ENCODE data around the gene UGT1A4. TPM values are rescaled to one million over a fixed set of nuclear protein-coding genes. Genes with fewer than 3 reads are reported as not detected.
"Not testable (repeated sequence)": the region's sequence is repeated elsewhere in the genome, so short reads cannot be mapped to it uniquely, and the experiment has no call there.

Gene UGT1A4
- total and polyA plus RNA-seq, 2 experiments from 2014 or later: not detected

- Histone ChIP-seq H3K27ac (no peak overlapping the region), H3K4me3 (no peak overlapping the region), H3K36me3 (no peaks in the 10 kb centered on the region), H3K4me1 (ENCODE audit: low read depth) (peaks cover 3% of the 10 kb centered on the region), H3K27me3 (no peaks in the 10 kb centered on the region), H3K9me3 (ENCODE audit: low read depth) (no peaks in the 10 kb centered on the region)
- DNase-seq (ENCODE audit: low read depth in 1 of 2, low spot score in 1 of 2): peak in 1 of 2 donors; percentile 97
- TF ChIP-seq CTCF (IDR thresholded peaks at IDR 0.05; ENCODE audit: low read depth, low read length): no peak
These were observed 18.4 kb upstream of the UGT1A4 start for GRCh38 chr2:233700028-233700635.

GRCh38 chr2:233700842-233701241 lies 17.7 kb upstream of the UGT1A4 start:
- not testable (repeated sequence) for DNase-seq (ENCODE audit: low read depth in 1 of 2, low spot score in 1 of 2); H3K4me1 ChIP-seq (ENCODE audit: low read depth); H3K27me3 ChIP-seq; H3K4me3 ChIP-seq; H3K36me3 ChIP-seq; H3K9me3 ChIP-seq (ENCODE audit: low read depth); H3K27ac ChIP-seq

GRCh38 chr2:233702238-233702637 lies 16.3 kb upstream of the UGT1A4 start:
- TF ChIP-seq CTCF (IDR thresholded peaks at IDR 0.05; ENCODE audit: low read depth, low read length): no peak
- Histone ChIP-seq H3K4me3 (no peak overlapping the region), H3K9me3 (ENCODE audit: low read depth) (no peaks in the 10 kb centered on the region), H3K27ac (no peak overlapping the region), H3K27me3 (peaks cover 8% of the 10 kb centered on the region), H3K36me3 (no peaks in the 10 kb centered on the region), H3K4me1 (ENCODE audit: low read depth) (peaks cover 3% of the 10 kb centered on the region)
- DNase-seq (ENCODE audit: low read depth in 1 of 2, low spot score in 1 of 2): no peak

- peaks cover 8% of the 10 kb centered on the region for H3K27me3 ChIP-seq
- H3K36me3 ChIP-seq: no peaks in the 10 kb centered on the region
- TF ChIP-seq CTCF (IDR thresholded peaks at IDR 0.05; ENCODE audit: low read depth, low read length): no peak
- DNase-seq (ENCODE audit: low read depth in 1 of 2, low spot score in 1 of 2): peak in 1 of 2 donors; percentile 44
- no peak overlapping the region for H3K4me3 ChIP-seq
- H3K9me3 ChIP-seq (ENCODE audit: low read depth): no peaks in the 10 kb centered on the region
- no peak overlapping the region for H3K27ac ChIP-seq
- no peaks in the 10 kb centered on the region for H3K4me1 ChIP-seq (ENCODE audit: low read depth)
These were observed 12.5 kb upstream of the UGT1A4 start for GRCh38 chr2:233705911-233706506.

GRCh38 chr2:233706720-233707119 lies 11.8 kb upstream of the UGT1A4 start:
- no peak for TF ChIP-seq CTCF (IDR thresholded peaks at IDR 0.05; ENCODE audit: low read depth, low read length)
- Histone ChIP-seq H3K27ac (no peak overlapping the region), H3K4me3 (no peak overlapping the region), H3K27me3 (peaks cover 8% of the 10 kb centered on the region), H3K4me1 (ENCODE audit: low read depth) (no peaks in the 10 kb centered on the region), H3K9me3 (ENCODE audit: low read depth) (no peaks in the 10 kb centered on the region), H3K36me3 (no peaks in the 10 kb centered on the region)
- DNase-seq (ENCODE audit: low read depth in 1 of 2, low spot score in 1 of 2): peak in 1 of 2 donors; percentile 53

- peak in 1 of 2 donors; percentile 59 for DNase-seq (ENCODE audit: low read depth in 1 of 2, low spot score in 1 of 2)
- H3K27ac ChIP-seq: no peak overlapping the region
- no peak for TF ChIP-seq CTCF (IDR thresholded peaks at IDR 0.05; ENCODE audit: low read depth, low read length)
These were observed 10.4 kb upstream of the UGT1A4 start for GRCh38 chr2:233707940-233708644.

More at GRCh38 chr2:233707940-233708644, 10.4 kb upstream of the UGT1A4 start:
- no peaks in the 10 kb centered on the region for H3K9me3 ChIP-seq (ENCODE audit: low read depth)
- no peak overlapping the region for H3K4me3 ChIP-seq
- peaks cover 8% of the 10 kb centered on the region for H3K27me3 ChIP-seq
- no peaks in the 10 kb centered on the region for H3K36me3 ChIP-seq
- H3K4me1 ChIP-seq (ENCODE audit: low read depth): no peaks in the 10 kb centered on the region
